ENCODE data around the gene RNASEH1. TPM values are rescaled to one million over a fixed set of nuclear protein-coding genes. Genes with fewer than 3 reads are reported as not detected.
"Not testable (repeated sequence)": the region's sequence is repeated elsewhere in the genome, so short reads cannot be mapped to it uniquely, and the experiment has no call there.

RNASEH1 gene
- total RNA-seq, 1 donor from 2014 or later: 19.5 TPM

DNA sequence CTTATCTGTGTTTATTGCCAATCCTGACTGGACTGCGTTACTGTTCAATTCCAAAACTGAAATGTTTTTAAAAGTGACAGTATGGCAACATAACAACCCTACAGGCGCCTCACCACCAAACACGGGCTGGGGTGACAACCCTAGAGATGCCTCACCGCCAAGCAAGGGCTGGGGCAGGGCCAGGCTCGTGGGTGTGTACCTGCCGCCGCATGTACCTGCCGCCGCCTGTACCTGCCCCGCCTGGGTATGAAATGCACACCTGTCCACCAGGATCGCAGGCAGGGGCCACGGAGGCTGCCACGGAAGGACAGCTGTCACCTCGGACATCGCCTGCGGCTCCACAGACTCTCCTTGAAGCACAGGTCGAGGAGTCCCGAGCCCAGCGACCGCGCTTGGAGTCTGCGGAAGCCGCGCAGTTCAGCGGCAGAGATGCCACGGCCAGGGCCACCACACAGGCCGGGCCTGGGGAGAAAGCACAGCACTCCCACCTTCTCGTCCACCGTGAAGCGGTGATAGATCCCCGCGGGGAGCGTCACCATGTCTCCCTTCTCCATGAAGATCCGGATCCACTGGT is 57.7 kb downstream of the RNASEH1 start:
- no peak for DNase-seq (ENCODE audit: low read depth)
- no peak overlapping the region for H3K4me3 ChIP-seq (ENCODE audit: low read depth, low read length)
- TF ChIP-seq, protein P1, sequence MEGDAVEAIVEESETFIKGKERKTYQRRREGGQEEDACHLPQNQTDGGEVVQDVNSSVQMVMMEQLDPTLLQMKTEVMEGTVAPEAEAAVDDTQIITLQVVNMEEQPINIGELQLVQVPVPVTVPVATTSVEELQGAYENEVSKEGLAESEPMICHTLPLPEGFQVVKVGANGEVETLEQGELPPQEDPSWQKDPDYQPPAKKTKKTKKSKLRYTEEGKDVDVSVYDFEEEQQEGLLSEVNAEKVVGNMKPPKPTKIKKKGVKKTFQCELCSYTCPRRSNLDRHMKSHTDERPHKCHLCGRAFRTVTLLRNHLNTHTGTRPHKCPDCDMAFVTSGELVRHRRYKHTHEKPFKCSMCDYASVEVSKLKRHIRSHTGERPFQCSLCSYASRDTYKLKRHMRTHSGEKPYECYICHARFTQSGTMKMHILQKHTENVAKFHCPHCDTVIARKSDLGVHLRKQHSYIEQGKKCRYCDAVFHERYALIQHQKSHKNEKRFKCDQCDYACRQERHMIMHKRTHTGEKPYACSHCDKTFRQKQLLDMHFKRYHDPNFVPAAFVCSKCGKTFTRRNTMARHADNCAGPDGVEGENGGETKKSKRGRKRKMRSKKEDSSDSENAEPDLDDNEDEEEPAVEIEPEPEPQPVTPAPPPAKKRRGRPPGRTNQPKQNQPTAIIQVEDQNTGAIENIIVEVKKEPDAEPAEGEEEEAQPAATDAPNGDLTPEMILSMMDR (conservative IDR thresholded peaks at IDR 0.05; ENCODE audit: low read depth, low read length): no peak

DNA sequence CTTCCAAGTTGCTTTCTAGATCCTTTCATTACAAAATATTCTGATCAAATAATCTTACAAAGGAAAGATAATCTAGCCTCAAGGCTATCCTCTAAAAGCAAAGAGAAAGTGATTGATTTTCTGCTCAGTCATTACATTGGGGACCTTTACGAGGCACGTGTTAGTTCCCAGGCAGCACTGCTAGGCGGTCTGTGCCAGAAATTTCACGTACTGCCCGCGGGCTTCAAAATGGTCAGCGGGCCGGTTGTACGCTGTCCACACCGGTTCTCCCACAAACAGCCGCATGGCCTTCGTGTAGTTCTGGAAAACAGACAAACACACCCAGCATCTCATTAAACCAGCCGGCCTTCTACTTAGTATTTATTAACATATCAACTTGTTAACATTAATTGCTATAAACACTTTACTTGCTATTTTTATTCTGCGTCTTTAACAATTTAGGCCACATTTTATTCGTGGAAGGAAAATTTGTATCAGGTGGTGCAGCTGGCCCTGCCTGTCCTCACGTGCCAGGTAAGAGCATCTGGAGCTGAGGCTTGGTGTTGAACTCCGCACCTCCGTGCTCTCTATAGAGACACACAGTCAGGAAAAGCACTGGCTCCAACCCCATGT is 59.2 kb downstream of the RNASEH1 start:
- no peak for DNase-seq (ENCODE audit: low read depth)
- no peak overlapping the region for H3K4me3 ChIP-seq (ENCODE audit: low read depth, low read length)
- TF ChIP-seq, protein P1 (conservative IDR thresholded peaks at IDR 0.05; ENCODE audit: low read depth, low read length): no peak

DNA sequence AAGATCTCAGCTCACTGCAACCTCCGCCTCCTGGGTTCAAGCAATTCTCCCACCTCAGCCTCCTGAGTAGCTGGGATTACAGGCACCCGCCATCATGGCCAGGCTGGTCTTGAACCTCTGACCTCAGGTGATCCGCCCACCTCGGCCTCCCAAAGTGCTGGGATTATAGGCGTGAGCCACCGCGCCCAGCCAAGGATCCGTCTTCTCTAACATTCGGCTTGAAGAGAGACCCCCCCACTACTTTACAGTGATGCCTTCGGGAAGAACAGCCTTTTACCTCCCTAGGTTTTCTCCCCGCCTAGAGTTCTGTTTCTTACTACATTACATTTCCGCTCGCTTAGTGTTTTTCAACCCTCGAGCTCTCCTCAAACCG is 61.4 kb downstream of the RNASEH1 start:
- not testable (repeated sequence) for DNase-seq (ENCODE audit: low read depth); H3K4me3 ChIP-seq (ENCODE audit: low read depth, low read length)

Other genes with a start within 250 kb of the RNASEH1 start
- gene EIPR1, start 180.5 kb downstream of the RNASEH1 start, total RNA-seq: 43.9 and 68.4 TPM in 2 replicates
- gene TRAPPC12, start 178.6 kb downstream of the RNASEH1 start, total RNA-seq: 55.1 and 77.4 TPM in 2 replicates
- gene ADI1, start 38.8 kb downstream of the RNASEH1 start, total RNA-seq: 35.3 and 51.9 TPM in 2 replicates
- 3,039 and 4,770 TPM in 2 replicates for gene RPS7, start 16.9 kb upstream of the RNASEH1 start, total RNA-seq
- gene COLEC11, start 36.8 kb upstream of the RNASEH1 start, total RNA-seq: 0.40 and 2.4 TPM in 2 replicates
- not detected in 2 replicates for gene ALLC, start 99.9 kb upstream of the RNASEH1 start, total RNA-seq
- gene DCDC2C, start 145.2 kb upstream of the RNASEH1 start, total RNA-seq: not detected in 2 replicates